HPDE6-E6E7 (cell line): ENCODE data around the gene ATP13A4.

Experiments
- DNase-seq: peaks from one replicate; pipeline ENCODE4 v3.0.0; 2011; ENCODE audit warnings: missing footprints; ENCODE audit errors: extremely low spot score

ATP13A4 gene

DNA sequence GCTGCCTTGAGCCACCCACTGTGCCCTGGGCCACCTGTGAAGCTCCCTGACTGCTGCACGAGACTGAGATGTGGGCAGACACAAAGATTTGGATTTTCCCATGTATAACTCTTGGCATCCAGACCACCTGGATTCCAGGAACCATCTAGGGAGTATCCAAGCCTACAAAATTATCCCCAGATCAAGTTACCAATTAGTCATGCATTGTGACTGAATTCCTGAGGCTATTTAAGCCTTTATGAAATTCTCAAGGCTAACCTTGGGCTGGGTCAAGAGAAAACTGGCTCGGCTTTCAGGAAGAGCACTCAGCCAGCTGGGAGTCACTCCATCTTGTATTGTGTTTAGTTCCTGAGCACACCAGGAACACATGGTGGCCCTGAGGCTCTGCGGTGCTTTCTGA is 162.8 kb downstream of the ATP13A4 start:
- DNase-seq = no peak

DNA sequence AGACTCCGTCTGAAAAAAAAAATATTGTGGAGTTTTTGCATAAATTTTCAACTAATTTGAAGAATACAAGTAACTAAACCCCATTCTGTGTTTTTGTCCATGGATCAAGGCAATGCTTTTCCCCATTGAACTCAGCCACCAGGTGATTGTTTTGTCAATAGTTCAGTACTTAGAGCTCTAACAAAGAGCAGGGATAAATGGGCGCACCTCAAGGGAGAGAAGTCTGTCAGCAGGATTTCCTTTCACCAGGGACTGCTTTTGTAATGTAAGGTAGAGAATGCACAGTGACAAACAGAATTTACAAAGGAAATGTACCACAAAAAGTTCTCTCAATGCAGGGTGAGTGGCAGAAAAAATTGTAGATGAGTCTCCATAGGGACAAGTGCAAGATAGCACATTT is 165.4 kb downstream of the ATP13A4 start:
- no peak for DNase-seq

DNA sequence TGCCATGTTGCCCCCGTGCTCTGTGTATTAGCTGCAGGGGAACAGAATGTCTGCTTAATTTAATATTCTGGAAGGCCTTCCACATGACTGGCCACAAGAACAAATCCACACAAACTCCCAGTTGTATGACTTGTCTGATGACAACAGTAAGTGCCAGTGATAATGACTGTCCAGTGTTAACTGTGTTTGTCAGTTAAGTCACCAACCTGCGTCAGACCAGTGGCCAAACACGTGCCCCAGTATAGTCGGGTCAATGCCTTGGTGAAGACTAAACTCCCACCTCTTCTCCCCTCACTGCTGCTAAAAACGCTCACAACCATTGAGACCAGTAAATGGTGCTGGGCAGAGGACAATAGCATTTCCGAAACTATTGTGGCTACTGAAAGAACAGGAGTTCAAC is 166.3 kb downstream of the ATP13A4 start:
- no peak for DNase-seq

DNA sequence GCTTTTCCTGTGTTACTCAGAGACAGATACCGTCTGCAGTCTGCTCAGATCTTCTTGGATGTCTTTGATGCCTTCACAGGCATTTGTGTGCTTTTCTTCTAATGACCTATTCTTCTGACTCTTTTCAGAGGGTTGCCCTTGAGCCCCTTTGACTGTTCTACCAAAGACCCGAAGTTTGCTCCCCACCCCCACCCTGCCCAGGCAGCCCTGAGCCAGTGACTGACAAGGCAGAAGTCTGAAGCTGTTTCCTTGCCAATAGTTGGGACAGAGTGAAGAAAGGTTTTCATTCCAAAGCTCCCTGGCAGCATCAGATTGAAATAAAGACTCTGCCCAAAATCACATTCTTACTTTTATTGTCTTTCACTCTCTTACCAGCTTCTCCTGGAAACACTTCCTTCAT is 167.1 kb downstream of the ATP13A4 start:
- DNase-seq = no peak

DNA sequence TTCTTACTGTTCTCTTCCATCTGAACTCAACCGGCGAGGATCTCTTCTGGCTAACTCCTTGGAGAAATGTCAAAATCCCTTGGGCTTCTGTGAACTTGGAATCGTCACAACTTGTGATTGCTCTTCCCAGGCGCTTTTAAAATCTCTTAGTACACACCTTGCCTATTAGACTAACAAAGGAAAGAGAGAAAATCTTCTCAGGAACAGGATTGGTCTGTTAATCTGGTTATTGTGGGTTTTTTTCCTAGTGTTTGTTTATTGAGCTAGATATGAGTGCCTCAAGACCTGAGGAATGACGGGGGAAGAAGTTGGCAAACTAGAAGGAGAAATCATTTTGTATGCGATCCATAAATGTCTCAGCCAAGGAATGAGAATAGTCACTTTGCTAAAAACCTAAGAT is 176.0 kb downstream of the ATP13A4 start, which contains the start of gene ATP13A5:
TSS of gene ATP13A5 (minus strand) at position 48 of the 400 bp plus-strand sequence. CDS start at position 20, 28 bp downstream.
- no peak for DNase-seq

DNA sequence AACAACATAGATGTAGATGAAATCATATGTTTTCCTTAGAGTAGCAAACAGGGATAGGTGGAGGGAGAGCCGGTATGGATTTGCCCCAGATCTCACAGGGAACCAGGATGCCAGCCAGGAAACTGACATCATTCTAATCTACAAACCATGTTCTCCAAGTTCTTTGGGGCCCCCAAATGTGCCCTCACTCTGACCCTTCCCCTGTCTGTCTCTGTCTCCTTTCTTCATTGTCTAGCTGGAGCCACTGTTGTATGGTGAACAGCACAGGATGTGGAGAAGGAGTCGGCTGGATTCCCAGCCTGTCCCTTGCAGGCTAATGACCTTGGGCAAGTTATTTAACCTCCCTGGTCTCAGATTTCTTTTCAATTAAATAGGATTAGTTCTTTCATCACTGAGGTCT is 177.1 kb downstream of the ATP13A4 start:
- no peak for DNase-seq

DNA sequence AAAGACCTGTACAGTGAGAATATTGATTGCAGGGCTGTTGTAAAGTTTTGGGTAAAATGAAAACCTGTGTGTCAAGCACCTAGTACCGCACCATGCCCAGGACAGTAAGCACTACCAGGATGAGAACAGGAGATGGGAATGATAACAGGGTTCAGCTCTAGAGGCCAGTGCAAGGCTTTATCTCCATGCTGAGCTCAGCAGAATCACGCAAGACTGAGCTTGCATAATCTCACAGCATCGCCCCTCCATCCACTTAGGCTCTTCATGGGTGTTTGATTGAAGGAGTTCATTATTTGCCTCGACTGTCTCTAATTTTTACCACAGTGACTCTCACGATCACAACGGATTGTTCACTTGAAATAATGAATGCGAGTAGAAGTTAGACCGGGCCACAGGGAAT is 179.1 kb downstream of the ATP13A4 start:
- no peak for DNase-seq

DNA sequence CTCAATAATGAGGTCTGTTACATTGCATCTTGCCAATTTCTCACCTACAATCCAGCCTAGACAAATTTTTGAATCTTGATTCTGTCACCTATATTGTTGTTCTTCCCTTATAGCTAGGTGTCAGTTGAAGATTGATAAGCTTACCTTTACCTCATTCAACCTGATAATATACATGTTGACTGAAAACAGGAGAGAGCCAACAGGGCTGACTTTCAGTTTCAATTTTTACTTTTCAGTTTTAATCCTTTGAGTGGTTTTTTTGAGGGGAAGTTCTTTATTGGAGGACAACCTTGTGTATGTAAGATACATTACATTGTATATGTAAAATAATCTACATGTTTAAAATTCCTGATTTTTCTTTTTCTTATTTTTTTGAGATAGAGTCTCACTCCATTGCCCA is 181.9 kb downstream of the ATP13A4 start:
- DNase-seq = no peak

DNA sequence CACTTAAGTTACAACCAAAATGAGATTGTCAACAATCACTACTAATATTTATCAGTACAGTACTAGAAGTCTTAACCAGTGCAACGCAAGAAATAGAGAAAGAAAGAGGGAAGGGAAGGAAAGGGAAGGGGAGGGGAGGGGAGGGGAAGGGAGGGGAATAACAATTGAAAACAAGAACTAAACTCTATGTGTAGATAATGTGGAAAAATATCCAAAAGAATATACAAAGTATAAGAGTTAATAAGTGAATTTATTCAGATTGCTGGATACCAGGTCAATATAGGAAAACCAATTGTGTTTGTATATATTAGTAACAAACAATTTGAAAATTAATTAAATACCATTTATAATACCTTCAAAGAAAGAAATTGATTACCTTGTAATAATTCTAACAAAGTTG is 186.8 kb downstream of the ATP13A4 start:
- no peak for DNase-seq

DNA sequence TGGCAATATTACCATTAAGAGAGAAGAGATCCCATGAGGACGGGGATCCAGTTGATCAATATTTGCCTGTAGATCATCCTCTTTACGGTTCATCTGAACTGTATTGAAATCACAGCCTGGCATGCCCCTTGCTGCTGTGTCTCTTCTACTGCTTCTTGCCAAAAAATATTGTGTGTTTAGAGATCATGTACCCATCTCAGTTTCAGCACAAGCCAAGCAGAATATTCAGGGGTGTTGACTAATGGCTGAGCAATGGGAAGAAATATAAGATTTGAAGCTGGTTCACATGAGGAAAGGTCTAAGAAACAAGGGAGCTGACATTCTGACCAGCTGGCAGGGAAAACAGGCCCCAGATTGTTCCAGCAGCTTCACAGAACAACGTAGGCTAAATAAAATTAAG is 197.4 kb downstream of the ATP13A4 start:
- no peak for DNase-seq

DNA sequence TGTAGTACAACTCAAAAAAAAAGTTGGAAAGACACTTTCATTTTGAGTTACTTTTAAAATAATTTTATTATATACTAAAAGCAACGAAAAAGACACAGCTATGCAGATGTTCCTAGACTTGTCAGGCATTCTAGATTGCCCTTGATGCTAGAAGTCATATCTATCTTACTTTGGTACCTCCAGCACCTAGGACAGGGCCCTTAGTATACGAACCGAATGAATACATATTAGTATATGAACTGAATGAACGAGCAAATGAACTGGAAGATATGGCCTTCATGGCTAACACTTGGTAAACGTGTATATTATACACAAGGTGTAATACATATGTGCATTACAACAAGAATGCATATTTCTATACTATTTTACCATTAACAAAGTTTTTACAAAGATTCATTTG is 200.3 kb downstream of the ATP13A4 start:
- DNase-seq = no peak
